ENCODE results near the gene GNB1.

The GNB1 gene

GRCh38 chr1:1881727-1882126 lies 9.2 kb downstream of the GNB1 start:
- peak overlapping the region; percentile 54 for H3K4me2 ChIP-seq (ENCODE audit: low read length)
- no peaks in the 10 kb centered on the region for H3K27me3 ChIP-seq (ENCODE audit: insufficient read depth, low read length)
- H4K20me1 ChIP-seq (ENCODE audit: insufficient read depth, low read length) = no peaks in the 10 kb centered on the region

GRCh38 chr1:1880617-1881312 lies 10.1 kb downstream of the GNB1 start:
- no peaks in the 10 kb centered on the region for H3K27me3 ChIP-seq (ENCODE audit: insufficient read depth, low read length)
- peak overlapping the region; percentile 49 for H3K27ac ChIP-seq (ENCODE audit: low read depth, low read length, poor library complexity, severe bottlenecking)
- H3K36me3 ChIP-seq (ENCODE audit: insufficient read depth, low read length) = peaks cover 50% of the 10 kb centered on the region
- H3K4me1 ChIP-seq (ENCODE audit: insufficient read depth, low read length, severe bottlenecking) = peaks cover 50% of the 10 kb centered on the region
- TF ChIP-seq EZH2 (IDR thresholded peaks at IDR 0.05; ENCODE audit: borderline replicate concordance, low read length) (no peak), CTCF (IDR thresholded peaks at IDR 0.05; ENCODE audit: low read length) (no peak)
- peak overlapping the region; percentile 7 for H3K4me3 ChIP-seq (ENCODE audit: low read depth, low read length, poor library complexity, severe bottlenecking)
- no peaks in the 10 kb centered on the region for H3F3A ChIP-seq (ENCODE audit: insufficient read depth, low read length)
- peak overlapping the region; percentile 54 for H3K4me2 ChIP-seq (ENCODE audit: low read length)
- H2AFZ ChIP-seq (ENCODE audit: low read length) = no peak overlapping the region
- no peaks in the 10 kb centered on the region for H3K9me3 ChIP-seq (ENCODE audit: low read length)
- H4K20me1 ChIP-seq (ENCODE audit: insufficient read depth, low read length) = no peaks in the 10 kb centered on the region
- no peaks in the 10 kb centered on the region for H3K9me2 ChIP-seq (ENCODE audit: low read depth, low read length)
- H3K9ac ChIP-seq (ENCODE audit: low read length) = peak overlapping the region; percentile 20; the same call in 1 of the 2 replicates
- peaks cover 100% of the 10 kb centered on the region for H3K79me2 ChIP-seq (ENCODE audit: insufficient read depth, low read length)

More at GRCh38 chr1:1881727-1882126, 9.2 kb downstream of the GNB1 start:
- H3K9me2 ChIP-seq (ENCODE audit: low read depth, low read length) = no peaks in the 10 kb centered on the region
- no peak for TF ChIP-seq EZH2 (IDR thresholded peaks at IDR 0.05; ENCODE audit: borderline replicate concordance, low read length)
- TF ChIP-seq CTCF (IDR thresholded peaks at IDR 0.05; ENCODE audit: low read length) = no peak
- H2AFZ ChIP-seq (ENCODE audit: low read length) = no peak overlapping the region
- peaks cover 47% of the 10 kb centered on the region for H3K36me3 ChIP-seq (ENCODE audit: insufficient read depth, low read length)
- H3K79me2 ChIP-seq (ENCODE audit: insufficient read depth, low read length) = peaks cover 100% of the 10 kb centered on the region
- no peak overlapping the region; the same call in 1 of the 2 replicates for H3K9ac ChIP-seq (ENCODE audit: low read length)
- peak overlapping the region; percentile 49 for H3K27ac ChIP-seq (ENCODE audit: low read depth, low read length, poor library complexity, severe bottlenecking)
- H3K9me3 ChIP-seq (ENCODE audit: low read length) = no peaks in the 10 kb centered on the region
- H3F3A ChIP-seq (ENCODE audit: insufficient read depth, low read length) = no peaks in the 10 kb centered on the region
- peak overlapping the region; percentile 7 for H3K4me3 ChIP-seq (ENCODE audit: low read depth, low read length, poor library complexity, severe bottlenecking)
- H3K4me1 ChIP-seq (ENCODE audit: insufficient read depth, low read length, severe bottlenecking) = peaks cover 60% of the 10 kb centered on the region

GRCh38 chr1:1879942-1880341 lies 10.9 kb downstream of the GNB1 start:
- no peak overlapping the region for H2AFZ ChIP-seq (ENCODE audit: low read length)
- no peak overlapping the region for H3K4me2 ChIP-seq (ENCODE audit: low read length)
- peaks cover 49% of the 10 kb centered on the region for H3K4me1 ChIP-seq (ENCODE audit: insufficient read depth, low read length, severe bottlenecking)
- no peaks in the 10 kb centered on the region for H3F3A ChIP-seq (ENCODE audit: insufficient read depth, low read length)
- no peak for TF ChIP-seq EZH2 (IDR thresholded peaks at IDR 0.05; ENCODE audit: borderline replicate concordance, low read length)
- TF ChIP-seq CTCF (IDR thresholded peaks at IDR 0.05; ENCODE audit: low read length) = no peak
- H3K4me3 ChIP-seq (ENCODE audit: low read depth, low read length, poor library complexity, severe bottlenecking) = no peak overlapping the region
- no peaks in the 10 kb centered on the region for H4K20me1 ChIP-seq (ENCODE audit: insufficient read depth, low read length)
- no peaks in the 10 kb centered on the region for H3K27me3 ChIP-seq (ENCODE audit: insufficient read depth, low read length)
- no peak overlapping the region for H3K27ac ChIP-seq (ENCODE audit: low read depth, low read length, poor library complexity, severe bottlenecking)
- H3K79me2 ChIP-seq (ENCODE audit: insufficient read depth, low read length) = peaks cover 100% of the 10 kb centered on the region
- H3K9me2 ChIP-seq (ENCODE audit: low read depth, low read length) = no peaks in the 10 kb centered on the region
- no peaks in the 10 kb centered on the region for H3K9me3 ChIP-seq (ENCODE audit: low read length)
- H3K9ac ChIP-seq (ENCODE audit: low read length) = no peak overlapping the region
- H3K36me3 ChIP-seq (ENCODE audit: insufficient read depth, low read length) = peaks cover 55% of the 10 kb centered on the region
